ENCODE data around the gene DLGAP4.

DNA sequence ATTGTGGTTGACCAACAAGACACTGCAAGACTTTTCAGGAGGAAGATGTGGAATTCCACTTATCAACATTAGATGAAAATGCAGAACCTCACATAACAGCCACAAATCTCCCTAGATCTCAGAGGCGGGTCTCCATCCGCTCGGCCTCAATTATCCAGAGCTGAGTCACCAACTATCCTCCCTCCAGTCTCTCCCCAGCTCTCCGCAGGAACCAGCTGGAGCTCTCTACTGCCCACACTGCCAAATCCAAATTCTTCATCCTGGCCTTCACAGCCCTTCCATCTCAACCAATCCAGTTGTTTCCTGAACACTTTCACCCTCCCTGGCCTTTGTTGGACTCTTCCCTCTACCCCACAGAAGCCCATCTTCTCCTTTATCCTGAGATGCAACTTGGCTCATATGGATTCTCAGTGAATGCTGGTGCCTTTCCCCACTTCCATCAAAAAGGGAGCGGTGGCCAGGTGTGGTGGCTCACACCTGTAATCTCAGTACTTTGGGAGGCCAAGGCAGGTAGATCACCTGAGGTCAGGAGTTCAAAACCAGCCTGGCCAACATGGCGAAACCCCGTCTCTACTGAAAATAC lies 263.8 kb downstream of the DLGAP4 start:
- no peak for TF ChIP-seq EZH2phosphoT487 (IDR thresholded peaks at IDR 0.05; ENCODE audit: borderline replicate concordance, low read length)
- TF ChIP-seq, protein P1, sequence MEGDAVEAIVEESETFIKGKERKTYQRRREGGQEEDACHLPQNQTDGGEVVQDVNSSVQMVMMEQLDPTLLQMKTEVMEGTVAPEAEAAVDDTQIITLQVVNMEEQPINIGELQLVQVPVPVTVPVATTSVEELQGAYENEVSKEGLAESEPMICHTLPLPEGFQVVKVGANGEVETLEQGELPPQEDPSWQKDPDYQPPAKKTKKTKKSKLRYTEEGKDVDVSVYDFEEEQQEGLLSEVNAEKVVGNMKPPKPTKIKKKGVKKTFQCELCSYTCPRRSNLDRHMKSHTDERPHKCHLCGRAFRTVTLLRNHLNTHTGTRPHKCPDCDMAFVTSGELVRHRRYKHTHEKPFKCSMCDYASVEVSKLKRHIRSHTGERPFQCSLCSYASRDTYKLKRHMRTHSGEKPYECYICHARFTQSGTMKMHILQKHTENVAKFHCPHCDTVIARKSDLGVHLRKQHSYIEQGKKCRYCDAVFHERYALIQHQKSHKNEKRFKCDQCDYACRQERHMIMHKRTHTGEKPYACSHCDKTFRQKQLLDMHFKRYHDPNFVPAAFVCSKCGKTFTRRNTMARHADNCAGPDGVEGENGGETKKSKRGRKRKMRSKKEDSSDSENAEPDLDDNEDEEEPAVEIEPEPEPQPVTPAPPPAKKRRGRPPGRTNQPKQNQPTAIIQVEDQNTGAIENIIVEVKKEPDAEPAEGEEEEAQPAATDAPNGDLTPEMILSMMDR (IDR thresholded peaks at IDR 0.05; ENCODE audit: low read depth, low read length, poor library complexity, severe bottlenecking) = no peak

Data from DOHH2 (cell line).